Panc1 (cell line): ENCODE measurements around the gene SPATS2L. TPM values are rescaled to one million over a fixed set of nuclear protein-coding genes. Genes with fewer than 3 reads are reported as not detected.

Source experiments
- ATAC-seq: fragments of 200-7000 bp; cut with Tn5 transposase; 2 replicates; pipeline ENCODE4 v1.9.1; 2020; ENCODE audit warnings: mild to moderate bottlenecking, moderate library complexity
- BruUV-seq: library from RNA; stranded (reverse); fragments of 400-500 nt; replicated peaks from 2 replicates; lab custom pipeline; 2021; lab: Mats Ljungman, UMichigan
- CTCF ChIA-PET: fragments of 300-600 bp; sonication (Branson Sonifier 250); formaldehyde crosslinking; loops from one replicate; lab custom pipeline; 2022; ENCODE audit warnings: antibody characterized with exemption; lab: Charles Lee
- POLR2A ChIA-PET: fragments of 300-600 bp; sonication (Branson Sonifier 250); formaldehyde crosslinking; loops from one replicate; lab custom pipeline; 2022; ENCODE audit warnings: antibody characterized with exemption; lab: Charles Lee
- DNase-seq: peaks from one replicate; pipeline ENCODE4 v3.0.0-alpha.2; 2010; ENCODE audit warnings: low read depth, low spot score
- H3K27ac ChIP-seq: 2 replicates; pipeline ENCODE4 v1.5.1; 2011; ENCODE audit warnings: mild to moderate bottlenecking, low read length, inconsistent platforms
- H3K27me3 ChIP-seq: fragments of 200-500 bp; sonication (Bioruptor generic); 2 replicates; pipeline ENCODE4 v1.6.0; 2014; ENCODE audit warnings: low read length, inconsistent platforms; ENCODE audit not compliant: control insufficient read depth, insufficient read depth
- H3K36me3 ChIP-seq: fragments of 200-500 bp; sonication (Bioruptor generic); 2 replicates; pipeline ENCODE4 v1.5.1; 2014; ENCODE audit warnings: inconsistent platforms, mild to moderate bottlenecking, low read length, moderate library complexity; ENCODE audit not compliant: control insufficient read depth, insufficient read depth
- H3K4me1 ChIP-seq: 2 replicates; pipeline ENCODE4 v1.5.1; 2011; ENCODE audit warnings: inconsistent platforms, mild to moderate bottlenecking, low read length, moderate library complexity; ENCODE audit not compliant: control insufficient read depth, insufficient read depth
- H3K4me3 ChIP-seq, 2 experiments: 2 replicates each; pipeline ENCODE4 v1.5.1; 2011 to 2012; ENCODE audit warnings: low read depth in 2 of 2, low read length in 2 of 2, mild to moderate bottlenecking in 2 of 2, inconsistent platforms in 1 of 2, moderate library complexity in 1 of 2
- H3K9me3 ChIP-seq: fragments of 200-500 bp; sonication (Bioruptor generic); 2 replicates; pipeline ENCODE4 v1.5.1; 2014; ENCODE audit warnings: low read depth, mild to moderate bottlenecking, inconsistent platforms, low read length, moderate library complexity; ENCODE audit not compliant: control insufficient read depth, insufficient read depth
- POLR2AphosphoS5 ChIP-seq: IDR thresholded peaks from 2 replicates; pipeline ENCODE4 v1.6.1; 2012; ENCODE audit warnings: mild to moderate bottlenecking, low read depth, low read length, moderate library complexity
- SIN3A ChIP-seq: IDR thresholded peaks from 2 replicates; pipeline ENCODE4 v1.6.1; 2012; ENCODE audit warnings: low read depth, mild to moderate bottlenecking, low read length, moderate library complexity, borderline replicate concordance; ENCODE audit not compliant: insufficient read depth
- TCF7L2 ChIP-seq: IDR thresholded peaks from 2 replicates; pipeline ENCODE4 v1.6.1; 2011; ENCODE audit warnings: mild to moderate bottlenecking, low read depth, low read length, inconsistent platforms
- in situ Hi-C: cut with HindIII; loops from 2 replicates; pipeline ENCODE4 v1.10.0; 2016; ENCODE audit warnings: low sequenced_read_pairs, low pct_unique_long_range_greater_than_20kb
- intact Hi-C: fragments of 100-400 bp; cut with micrococcal nuclease; formaldehyde crosslinking; loops from one replicate; pipeline ENCODE4 v1.10.0; 2022; ENCODE audit not compliant: unreplicated experiment
- total RNA-seq: library from RNA; stranded (reverse); gene quantifications from one replicate; pipeline ENCODE4 v1.2.1, GENCODE V29; 2021; ENCODE audit not compliant: unreplicated experiment
- TF ChIP-seq, protein P1 (sequence below): fragments of 450-650 bp; IDR thresholded peaks from 2 replicates; pipeline ENCODE4 v1.5.1; 2017; ENCODE audit warnings: mild to moderate bottlenecking
- TF ChIP-seq, protein P2 (sequence below), 2 experiments: IDR thresholded peaks; 2 replicates each; pipeline ENCODE4 v1.6.1; 2011 to 2012; ENCODE audit warnings: low read depth in 2 of 2, control low read depth in 1 of 2, low read length in 1 of 2, mild to moderate bottlenecking in 1 of 2, moderate library complexity in 1 of 2; ENCODE audit not compliant: insufficient read depth in 1 of 2

The SPATS2L gene
- total RNA-seq, 1 experiment from 2014 or later = 282 TPM

DNA sequence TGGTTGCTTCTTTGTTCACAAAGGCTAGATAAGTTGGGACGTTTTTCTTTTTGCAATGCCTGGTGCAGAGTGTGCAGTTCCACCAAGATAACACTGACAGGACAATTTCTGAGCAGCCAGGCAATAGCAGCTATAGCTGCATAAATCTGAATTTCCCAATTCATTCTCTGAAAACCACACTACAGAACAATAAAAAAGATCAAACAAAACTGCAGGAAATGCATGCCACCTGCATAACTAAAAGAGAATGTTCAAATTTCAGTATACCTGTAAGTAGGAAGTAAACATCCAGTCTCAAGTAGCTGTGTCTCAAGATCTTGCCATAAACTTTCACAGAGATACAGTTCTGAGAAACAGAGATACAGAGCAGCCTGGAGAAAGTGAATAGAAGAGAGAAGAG is 208.7 kb downstream of the SPATS2L start:
- ChIA-PET POLR2A (no interaction called here), CTCF (no interaction called here)
- ATAC-seq = no peak
- H3K4me1 ChIP-seq = peaks cover 5% of the 10 kb centered on the region; the same call in 1 of the 2 replicates
- intact Hi-C loops = no loop called here
- H3K27me3 ChIP-seq = no peaks in the 10 kb centered on the region
- in situ Hi-C loops = no loop called here
- no peak overlapping the region for H3K4me3 ChIP-seq
- no peak overlapping the region for H3K27ac ChIP-seq
- no peak for DNase-seq
- peaks cover 9% of the 10 kb centered on the region; the same call in 1 of the 2 replicates for H3K9me3 ChIP-seq
- H3K36me3 ChIP-seq = no peaks in the 10 kb centered on the region
- no TSS peak for BruUV-seq
- no peak for TF ChIP-seq TCF7L2
- TF ChIP-seq SIN3A = no peak
- TF ChIP-seq, protein P1, sequence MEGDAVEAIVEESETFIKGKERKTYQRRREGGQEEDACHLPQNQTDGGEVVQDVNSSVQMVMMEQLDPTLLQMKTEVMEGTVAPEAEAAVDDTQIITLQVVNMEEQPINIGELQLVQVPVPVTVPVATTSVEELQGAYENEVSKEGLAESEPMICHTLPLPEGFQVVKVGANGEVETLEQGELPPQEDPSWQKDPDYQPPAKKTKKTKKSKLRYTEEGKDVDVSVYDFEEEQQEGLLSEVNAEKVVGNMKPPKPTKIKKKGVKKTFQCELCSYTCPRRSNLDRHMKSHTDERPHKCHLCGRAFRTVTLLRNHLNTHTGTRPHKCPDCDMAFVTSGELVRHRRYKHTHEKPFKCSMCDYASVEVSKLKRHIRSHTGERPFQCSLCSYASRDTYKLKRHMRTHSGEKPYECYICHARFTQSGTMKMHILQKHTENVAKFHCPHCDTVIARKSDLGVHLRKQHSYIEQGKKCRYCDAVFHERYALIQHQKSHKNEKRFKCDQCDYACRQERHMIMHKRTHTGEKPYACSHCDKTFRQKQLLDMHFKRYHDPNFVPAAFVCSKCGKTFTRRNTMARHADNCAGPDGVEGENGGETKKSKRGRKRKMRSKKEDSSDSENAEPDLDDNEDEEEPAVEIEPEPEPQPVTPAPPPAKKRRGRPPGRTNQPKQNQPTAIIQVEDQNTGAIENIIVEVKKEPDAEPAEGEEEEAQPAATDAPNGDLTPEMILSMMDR = no peak
- TF ChIP-seq POLR2AphosphoS5 = no peak
- TF ChIP-seq, protein P2, sequence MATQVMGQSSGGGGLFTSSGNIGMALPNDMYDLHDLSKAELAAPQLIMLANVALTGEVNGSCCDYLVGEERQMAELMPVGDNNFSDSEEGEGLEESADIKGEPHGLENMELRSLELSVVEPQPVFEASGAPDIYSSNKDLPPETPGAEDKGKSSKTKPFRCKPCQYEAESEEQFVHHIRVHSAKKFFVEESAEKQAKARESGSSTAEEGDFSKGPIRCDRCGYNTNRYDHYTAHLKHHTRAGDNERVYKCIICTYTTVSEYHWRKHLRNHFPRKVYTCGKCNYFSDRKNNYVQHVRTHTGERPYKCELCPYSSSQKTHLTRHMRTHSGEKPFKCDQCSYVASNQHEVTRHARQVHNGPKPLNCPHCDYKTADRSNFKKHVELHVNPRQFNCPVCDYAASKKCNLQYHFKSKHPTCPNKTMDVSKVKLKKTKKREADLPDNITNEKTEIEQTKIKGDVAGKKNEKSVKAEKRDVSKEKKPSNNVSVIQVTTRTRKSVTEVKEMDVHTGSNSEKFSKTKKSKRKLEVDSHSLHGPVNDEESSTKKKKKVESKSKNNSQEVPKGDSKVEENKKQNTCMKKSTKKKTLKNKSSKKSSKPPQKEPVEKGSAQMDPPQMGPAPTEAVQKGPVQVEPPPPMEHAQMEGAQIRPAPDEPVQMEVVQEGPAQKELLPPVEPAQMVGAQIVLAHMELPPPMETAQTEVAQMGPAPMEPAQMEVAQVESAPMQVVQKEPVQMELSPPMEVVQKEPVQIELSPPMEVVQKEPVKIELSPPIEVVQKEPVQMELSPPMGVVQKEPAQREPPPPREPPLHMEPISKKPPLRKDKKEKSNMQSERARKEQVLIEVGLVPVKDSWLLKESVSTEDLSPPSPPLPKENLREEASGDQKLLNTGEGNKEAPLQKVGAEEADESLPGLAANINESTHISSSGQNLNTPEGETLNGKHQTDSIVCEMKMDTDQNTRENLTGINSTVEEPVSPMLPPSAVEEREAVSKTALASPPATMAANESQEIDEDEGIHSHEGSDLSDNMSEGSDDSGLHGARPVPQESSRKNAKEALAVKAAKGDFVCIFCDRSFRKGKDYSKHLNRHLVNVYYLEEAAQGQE (IDR thresholded peaks at IDR 0.05; ENCODE audit: insufficient read depth in 1 of 2, low read depth in 2 of 2, low read length in 1 of 2) = no peak

DNA sequence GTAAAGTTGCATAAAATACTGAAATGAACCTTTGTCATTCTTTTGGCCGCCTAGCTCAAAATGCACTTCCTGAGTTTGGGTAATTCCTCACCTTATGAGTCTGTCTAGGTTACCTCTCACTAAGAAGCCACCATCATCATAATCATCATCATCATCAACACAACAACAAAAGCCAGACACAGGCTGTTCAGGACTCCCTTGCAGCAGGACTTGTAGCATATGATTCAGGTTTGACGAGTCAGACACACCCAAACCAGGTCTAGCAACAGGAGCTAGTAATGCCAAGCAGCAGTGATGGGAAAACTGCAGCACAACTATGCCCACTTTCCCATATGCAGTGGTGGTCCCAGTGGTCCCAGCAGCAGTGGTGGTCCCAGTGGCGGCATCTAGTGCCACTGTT is 216.7 kb downstream of the SPATS2L start:
- peaks cover 10% of the 10 kb centered on the region for H3K4me1 ChIP-seq
- H3K27ac ChIP-seq = no peak overlapping the region
- TF ChIP-seq POLR2AphosphoS5 (no peak), SIN3A (no peak), TCF7L2 (no peak)
- TF ChIP-seq, protein P2 (IDR thresholded peaks at IDR 0.05; ENCODE audit: insufficient read depth in 1 of 2, low read depth in 2 of 2, low read length in 1 of 2) = no peak
- TF ChIP-seq, protein P1 = no peak
- ChIA-PET CTCF (no interaction called here), POLR2A (interaction anchor here (0.6 kb wide), 1 partner anchor 46 kb away, joined by 3 read pairs; no protein-coding TSS in a partner anchor)
- peaks cover 8% of the 10 kb centered on the region; the same call in 1 of the 2 replicates for H3K36me3 ChIP-seq
- H3K27me3 ChIP-seq = no peaks in the 10 kb centered on the region
- DNase-seq = no peak
- intact Hi-C loops = no loop called here
- in situ Hi-C loops = no loop called here
- H3K4me3 ChIP-seq = no peak overlapping the region
- no TSS peak for BruUV-seq
- no peak for ATAC-seq
- no peaks in the 10 kb centered on the region for H3K9me3 ChIP-seq
